ENCODE measurements around the gene HPSE2.

Gene HPSE2

GRCh38 chr10:98833542-98833941 is 402.1 kb downstream of the HPSE2 start:
- no peak for DNase-seq (ENCODE audit: low spot score)

- DNase-seq (ENCODE audit: low spot score), result no peak
These were observed 402.9 kb downstream of the HPSE2 start for GRCh38 chr10:98832738-98833137.

GRCh38 chr10:98832196-98832595 is 403.5 kb downstream of the HPSE2 start:
- no peak for DNase-seq (ENCODE audit: low spot score)

- DNase-seq (ENCODE audit: low spot score), result no peak
These were observed 404.3 kb downstream of the HPSE2 start for GRCh38 chr10:98831391-98831790.

GRCh38 chr10:98825741-98826140 is 409.9 kb downstream of the HPSE2 start:
- no peak for DNase-seq (ENCODE audit: low spot score)

DNA sequence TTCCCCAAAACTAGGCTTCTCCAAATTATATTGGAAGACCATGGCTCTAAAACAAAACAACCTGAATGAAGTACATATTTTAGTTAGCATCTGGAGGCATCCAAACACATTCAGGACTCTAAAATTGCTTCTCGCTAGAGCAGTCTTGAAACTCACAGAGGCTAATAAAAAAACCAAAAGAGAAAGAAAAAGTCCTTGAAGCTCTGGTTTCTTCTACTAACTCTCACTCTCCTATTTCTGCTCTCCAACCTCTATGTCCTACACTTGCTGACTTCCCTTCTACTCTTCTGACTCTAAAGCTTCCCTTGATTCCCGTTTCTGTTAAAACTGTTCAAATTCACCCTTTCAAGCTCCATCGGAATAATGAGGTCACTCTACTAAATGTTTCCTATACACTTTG is 418.3 kb downstream of the HPSE2 start:
- no peak for DNase-seq (ENCODE audit: low spot score)

DNA sequence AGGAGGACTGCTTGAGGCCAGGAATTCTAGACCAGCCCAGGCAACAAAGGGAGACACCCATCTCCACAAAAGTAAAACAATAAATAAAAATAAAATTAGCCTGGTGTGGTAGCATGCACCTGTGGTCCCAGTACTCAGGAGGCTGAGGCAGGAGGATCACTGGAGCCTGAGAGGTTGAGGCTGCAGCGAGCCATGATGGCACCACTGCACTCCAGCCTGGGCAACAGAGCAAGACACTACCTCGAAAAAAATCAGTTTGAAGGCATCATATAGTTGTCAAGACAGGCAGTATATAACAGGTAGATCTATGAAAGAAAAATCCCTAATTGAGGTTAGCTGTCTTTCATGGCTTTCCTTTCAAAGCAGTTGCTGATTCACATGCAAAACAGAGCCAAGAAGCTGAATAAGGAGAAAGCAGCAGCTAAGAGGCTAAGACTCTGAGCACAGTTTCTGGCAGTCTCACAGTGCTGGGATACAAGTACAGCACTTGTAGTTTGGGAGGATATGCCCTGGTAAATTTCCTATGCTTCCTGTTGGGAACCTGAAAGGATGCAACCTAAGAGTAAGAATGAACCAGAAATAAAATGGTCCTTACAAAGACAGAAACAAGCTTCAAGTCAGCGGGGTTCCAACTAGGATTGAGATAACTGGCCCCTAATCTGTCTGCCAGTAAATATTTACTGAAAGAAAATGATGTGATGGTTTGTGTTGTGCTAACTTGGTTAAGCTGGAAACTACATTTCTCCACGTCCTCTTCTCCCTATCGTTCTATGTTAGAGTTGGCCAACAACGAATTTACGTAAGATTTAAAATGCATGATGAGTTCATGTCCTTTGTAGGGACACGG is 420.4 kb downstream of the HPSE2 start:
- no peak for DNase-seq (ENCODE audit: low spot score)

- DNase-seq (ENCODE audit: low spot score), result no peak
These were observed 421.2 kb downstream of the HPSE2 start for GRCh38 chr10:98814470-98814869.

- DNase-seq (ENCODE audit: low spot score), result no peak
These were observed 427.3 kb downstream of the HPSE2 start for GRCh38 chr10:98808282-98808892.

GRCh38 chr10:98800263-98800662 is 435.4 kb downstream of the HPSE2 start:
- DNase-seq (ENCODE audit: low spot score), result no peak

DNA sequence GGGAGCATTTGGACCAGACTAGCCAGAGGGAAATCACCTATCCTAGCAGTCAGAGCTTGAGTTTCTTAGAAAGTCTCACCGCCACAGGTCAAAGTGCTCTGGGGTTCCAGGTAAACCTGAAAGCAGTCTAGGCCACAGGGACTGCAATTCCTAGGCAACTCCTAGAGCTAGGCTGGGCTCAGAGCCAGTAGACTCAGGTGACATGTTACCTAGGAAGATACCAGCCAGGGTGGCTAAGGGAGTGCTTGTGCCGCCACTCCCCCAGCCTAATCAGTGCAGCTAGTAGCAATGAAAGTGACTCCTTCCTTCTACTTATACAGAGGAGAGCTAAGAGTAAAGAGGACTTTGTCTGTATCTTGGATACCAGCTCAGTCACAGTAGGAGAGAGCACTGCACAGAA is 440.2 kb downstream of the HPSE2 start:
- no peak for DNase-seq (ENCODE audit: low spot score)

- DNase-seq (ENCODE audit: low spot score), result no peak
These were observed 444.8 kb downstream of the HPSE2 start for GRCh38 chr10:98790817-98791216.

- DNase-seq (ENCODE audit: low spot score), result no peak
These were observed 457.3 kb downstream of the HPSE2 start for GRCh38 chr10:98778277-98778759.

DNA sequence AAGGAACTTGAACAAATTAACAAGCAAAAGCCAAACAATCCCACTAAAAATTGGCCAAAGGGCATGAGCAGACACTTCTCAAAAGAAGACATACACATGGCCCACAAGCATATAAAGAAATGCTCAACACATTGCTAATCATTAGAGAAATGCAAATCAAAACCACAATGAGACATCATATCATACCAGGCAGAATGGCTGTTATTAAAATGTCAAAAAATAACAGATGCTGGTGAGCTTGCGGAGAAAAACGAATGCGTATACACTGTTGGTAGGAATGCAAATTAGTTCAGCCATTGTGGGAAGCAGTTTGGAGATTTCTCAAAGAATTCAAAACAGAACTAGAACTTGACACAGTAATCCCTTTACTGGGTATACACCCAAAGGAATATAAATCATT is 477.2 kb downstream of the HPSE2 start:
- no peak for DNase-seq (ENCODE audit: low spot score)

- DNase-seq (ENCODE audit: low spot score), result no peak
These were observed 487.4 kb downstream of the HPSE2 start for GRCh38 chr10:98748298-98748697.

DNA sequence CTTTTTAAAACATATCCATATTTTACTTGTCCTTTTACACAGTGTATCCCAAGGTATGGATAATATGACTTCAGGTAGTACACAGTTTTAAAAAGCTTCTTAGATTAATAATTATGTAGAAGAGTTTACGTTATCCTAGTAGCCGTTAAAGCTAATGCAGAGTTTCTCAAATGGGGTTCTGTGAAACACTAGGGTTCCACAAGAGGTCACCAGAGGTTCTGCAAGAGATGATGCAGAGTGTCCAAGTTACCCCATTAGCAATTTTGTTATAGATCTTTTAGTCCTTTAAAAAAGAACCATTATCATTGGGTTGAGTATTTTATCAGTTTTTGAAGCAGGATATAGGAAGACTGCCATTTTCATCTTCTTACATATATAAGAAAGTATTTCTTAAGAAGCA is 490.0 kb downstream of the HPSE2 start:
- DNase-seq (ENCODE audit: low spot score), result no peak

DNA sequence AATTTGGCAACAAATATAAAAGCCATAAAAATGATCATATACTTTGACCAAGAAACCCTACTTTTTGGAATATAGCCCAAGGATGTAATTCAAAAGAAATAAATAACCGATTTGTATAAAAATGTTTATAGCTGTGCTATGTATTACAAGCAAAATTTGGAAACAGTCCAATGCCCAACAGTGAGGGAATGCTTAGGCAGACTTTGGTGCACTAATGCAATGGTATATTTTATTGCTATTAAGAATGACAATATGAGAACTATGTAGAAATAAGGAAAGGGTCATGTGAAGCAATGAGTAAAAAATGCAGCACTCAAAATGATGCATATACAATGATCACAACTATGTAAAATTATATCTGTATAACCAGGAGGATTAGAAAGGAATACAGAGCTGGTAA is 515.1 kb downstream of the HPSE2 start:
- DNase-seq (ENCODE audit: low spot score), result no peak

DNA sequence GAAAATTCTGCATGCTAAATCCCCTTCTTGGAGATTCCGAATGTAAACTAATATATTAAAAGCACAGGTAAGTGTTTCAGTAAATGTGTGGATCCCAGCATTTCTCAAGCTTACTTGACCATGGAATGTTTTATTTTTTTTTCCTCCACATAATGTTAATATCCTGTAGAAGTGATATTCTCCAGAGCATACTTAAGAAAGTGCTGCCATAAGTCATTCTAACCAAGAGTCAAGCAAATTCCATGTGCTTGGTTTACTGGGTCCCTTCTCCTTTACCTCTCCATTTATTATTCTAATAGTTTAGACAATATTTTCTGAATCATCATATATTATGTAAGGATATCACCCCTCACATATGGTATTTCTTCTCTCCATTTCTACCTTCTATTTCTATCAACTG is 522.1 kb downstream of the HPSE2 start:
- DNase-seq (ENCODE audit: low spot score), result no peak

GRCh38 chr10:98696516-98696915 is 539.1 kb downstream of the HPSE2 start:
- DNase-seq (ENCODE audit: low spot score), result no peak

GRCh38 chr10:98694883-98695282 is 540.8 kb downstream of the HPSE2 start:
- DNase-seq (ENCODE audit: low spot score), result no peak

DNA sequence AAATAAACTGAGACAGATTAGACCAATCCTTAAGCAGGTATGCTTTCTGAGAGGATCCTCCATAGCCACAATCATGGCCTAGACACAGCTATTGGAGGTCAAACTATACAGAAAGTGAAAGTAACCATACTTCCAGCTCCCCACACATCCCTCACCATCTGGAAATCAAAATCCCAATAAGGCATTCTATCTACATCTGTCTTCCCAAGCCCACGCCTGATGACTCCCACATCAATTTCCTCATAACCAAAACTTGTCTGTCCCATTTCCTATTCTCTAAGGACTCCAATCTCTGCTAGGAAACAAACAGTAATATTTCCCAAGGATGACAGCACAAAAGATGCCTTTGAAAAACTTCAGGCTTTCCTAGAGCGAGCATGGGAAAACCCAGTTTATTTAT is 541.6 kb downstream of the HPSE2 start:
- DNase-seq (ENCODE audit: low spot score), result no peak

- no peak for DNase-seq (ENCODE audit: low spot score)
These were observed 548.0 kb downstream of the HPSE2 start for GRCh38 chr10:98687685-98688084.

DNA sequence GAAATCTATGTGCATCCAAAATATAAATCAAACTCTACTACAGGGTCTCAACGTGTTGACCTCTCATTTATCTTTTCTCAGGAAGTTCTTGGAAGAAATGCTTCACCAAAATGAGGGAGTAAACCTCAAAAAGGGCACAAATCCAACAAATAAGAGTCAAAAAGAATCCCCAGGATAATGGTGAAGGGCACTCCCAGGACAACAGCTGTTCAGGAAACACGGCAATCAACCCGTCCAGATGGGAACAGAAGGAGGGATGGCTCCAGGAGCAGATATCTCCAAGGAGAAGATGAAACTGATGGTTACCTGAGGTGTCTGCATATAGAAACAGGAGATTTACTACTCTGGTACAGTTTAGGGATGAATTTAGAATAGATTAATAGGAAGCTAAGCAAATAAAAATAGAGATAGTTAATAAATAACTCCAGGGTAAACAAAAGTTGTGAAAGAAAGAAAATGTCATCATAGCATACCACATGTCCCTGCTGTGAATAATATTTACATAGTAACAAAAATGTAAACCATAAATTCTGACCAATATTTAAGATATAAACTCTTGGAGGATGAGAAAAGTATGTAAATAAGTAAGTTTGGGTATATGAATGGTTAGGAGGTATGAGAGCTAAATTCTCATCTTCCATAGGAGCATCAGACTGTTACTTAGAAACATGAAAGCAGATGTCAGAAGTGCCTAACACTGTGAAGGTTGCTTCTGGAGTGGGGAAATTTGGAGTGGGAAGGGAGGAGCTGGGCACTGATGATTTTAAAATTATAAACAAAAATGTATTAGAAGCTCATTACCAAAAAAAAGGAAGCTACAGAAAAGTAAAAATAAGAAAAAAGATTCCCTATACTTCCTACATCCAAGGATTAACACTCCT is 551.4 kb downstream of the HPSE2 start:
- DNase-seq (ENCODE audit: low spot score), result no peak

Measured in putamen (tissue), 1 donor.